ENCODE measurements around the gene UGT1A5.

- TF ChIP-seq CTCF (IDR thresholded peaks at IDR 0.05; ENCODE audit: insufficient read depth, low read length, poor library complexity, severe bottlenecking) (no peak), EZH2phosphoT487 (conservative IDR thresholded peaks at IDR 0.05; ENCODE audit: low read length) (no peak)
These were observed 103.6 kb downstream of the UGT1A5 start for GRCh38 chr2:233816334-233816733.

Data from SU-DHL-6 (cell line).